Stomach (tissue), 4 donors: ENCODE results near the gene GALK2.
"Not testable (repeated sequence)": the region's sequence is repeated elsewhere in the genome, so short reads cannot be mapped to it uniquely, and the experiment has no call there.

ENCODE experiments used
- EP300 ChIP-seq: sonication (generic); formaldehyde crosslinking; IDR thresholded peaks from one replicate; pipeline ENCODE4 v1.6.1; 2017; ENCODE audit warnings: antibody characterized with exemption
- POLR2A ChIP-seq, 4 donors: fragments of 450-650 bp; IDR thresholded peaks; one replicate each; pipeline ENCODE4 v1.6.1; 2016; ENCODE audit warnings: antibody characterized with exemption in 4 of 4, control low read depth in 2 of 4, mild to moderate bottlenecking in 1 of 4, moderate library complexity in 1 of 4
- POLR2AphosphoS5 ChIP-seq, 3 donors: sonication (generic); formaldehyde crosslinking; IDR thresholded peaks; one replicate each; pipeline ENCODE4 v1.6.1; 2016; ENCODE audit warnings: antibody characterized with exemption in 3 of 3
- TF ChIP-seq, protein P1 (sequence below), 7 experiments: fragments of 450-650 bp in 4 of 7; fragments of 200-600 bp in 3 of 7; sonication (generic) in 3 of 7; IDR thresholded peaks; one replicate each; pipeline ENCODE4 v1.5.1; 2016 to 2019; ENCODE audit warnings: antibody characterized with exemption in 7 of 7, control low read depth in 2 of 7, mild to moderate bottlenecking in 1 of 7

DNA sequence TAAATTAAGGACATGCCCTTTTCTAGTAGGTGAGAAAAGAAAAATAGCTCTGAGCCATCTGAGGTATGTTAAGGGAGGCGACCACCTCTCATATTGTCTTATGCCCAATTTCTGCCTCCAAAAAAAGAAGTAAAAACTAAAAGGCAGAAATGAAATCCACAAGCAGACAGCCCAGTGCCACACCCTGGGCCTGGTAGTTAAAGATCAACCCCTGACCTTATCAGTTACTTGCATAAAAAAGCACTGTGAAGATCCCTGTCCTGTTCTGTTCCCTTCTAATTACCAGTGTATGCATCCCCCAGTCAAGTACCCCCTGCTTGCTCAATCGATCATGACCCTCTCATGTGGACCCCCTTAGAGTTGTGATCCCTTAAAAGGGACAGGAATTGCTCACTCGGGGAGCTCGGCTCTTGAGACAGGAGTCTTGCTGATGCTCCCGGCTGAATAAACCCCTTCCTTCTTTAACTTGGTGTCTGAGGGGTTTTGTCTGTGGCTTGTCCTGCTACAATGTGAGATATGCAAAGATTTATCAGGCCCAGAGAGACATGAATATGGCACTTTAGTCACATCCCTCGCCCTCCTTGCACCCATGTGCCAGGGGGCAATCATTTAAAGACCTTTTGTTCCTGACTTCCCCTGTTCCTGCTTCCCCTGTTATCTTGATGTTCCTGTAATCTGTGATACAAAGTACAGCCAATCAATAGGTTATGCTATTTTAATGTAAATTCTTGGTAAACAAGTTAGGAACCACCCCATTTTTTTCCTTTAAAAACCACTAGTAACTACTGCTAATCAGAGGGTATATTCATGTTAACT, 5.7 kb downstream of the GALK2 start:
- TF ChIP-seq, protein P1, sequence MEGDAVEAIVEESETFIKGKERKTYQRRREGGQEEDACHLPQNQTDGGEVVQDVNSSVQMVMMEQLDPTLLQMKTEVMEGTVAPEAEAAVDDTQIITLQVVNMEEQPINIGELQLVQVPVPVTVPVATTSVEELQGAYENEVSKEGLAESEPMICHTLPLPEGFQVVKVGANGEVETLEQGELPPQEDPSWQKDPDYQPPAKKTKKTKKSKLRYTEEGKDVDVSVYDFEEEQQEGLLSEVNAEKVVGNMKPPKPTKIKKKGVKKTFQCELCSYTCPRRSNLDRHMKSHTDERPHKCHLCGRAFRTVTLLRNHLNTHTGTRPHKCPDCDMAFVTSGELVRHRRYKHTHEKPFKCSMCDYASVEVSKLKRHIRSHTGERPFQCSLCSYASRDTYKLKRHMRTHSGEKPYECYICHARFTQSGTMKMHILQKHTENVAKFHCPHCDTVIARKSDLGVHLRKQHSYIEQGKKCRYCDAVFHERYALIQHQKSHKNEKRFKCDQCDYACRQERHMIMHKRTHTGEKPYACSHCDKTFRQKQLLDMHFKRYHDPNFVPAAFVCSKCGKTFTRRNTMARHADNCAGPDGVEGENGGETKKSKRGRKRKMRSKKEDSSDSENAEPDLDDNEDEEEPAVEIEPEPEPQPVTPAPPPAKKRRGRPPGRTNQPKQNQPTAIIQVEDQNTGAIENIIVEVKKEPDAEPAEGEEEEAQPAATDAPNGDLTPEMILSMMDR (IDR thresholded peaks at IDR 0.05) = not testable (repeated sequence)
- TF ChIP-seq POLR2A (IDR thresholded peaks at IDR 0.05); EP300; POLR2AphosphoS5 (IDR thresholded peaks at IDR 0.05): not testable (repeated sequence)
